GM12891 (cell line): ENCODE measurements around the gene KLHL25.

Source experiments
- POLR2A ChIP-seq: IDR thresholded peaks from 2 replicates; pipeline ENCODE4 v1.6.1; 2011; ENCODE audit warnings: low read depth, low read length, control low read depth
- POLR2AphosphoS5 ChIP-seq: IDR thresholded peaks from 2 replicates; pipeline ENCODE4 v1.6.1; 2011; ENCODE audit warnings: low read depth, low read length, control low read depth
- POU2F2 ChIP-seq: IDR thresholded peaks from 2 replicates; pipeline ENCODE4 v1.6.1; 2011; ENCODE audit warnings: low read depth, mild to moderate bottlenecking, control low read depth, low read length, moderate library complexity
- TAF1 ChIP-seq: IDR thresholded peaks from 2 replicates; pipeline ENCODE4 v1.6.1; 2011; ENCODE audit warnings: low read depth, low read length, control low read depth

DNA sequence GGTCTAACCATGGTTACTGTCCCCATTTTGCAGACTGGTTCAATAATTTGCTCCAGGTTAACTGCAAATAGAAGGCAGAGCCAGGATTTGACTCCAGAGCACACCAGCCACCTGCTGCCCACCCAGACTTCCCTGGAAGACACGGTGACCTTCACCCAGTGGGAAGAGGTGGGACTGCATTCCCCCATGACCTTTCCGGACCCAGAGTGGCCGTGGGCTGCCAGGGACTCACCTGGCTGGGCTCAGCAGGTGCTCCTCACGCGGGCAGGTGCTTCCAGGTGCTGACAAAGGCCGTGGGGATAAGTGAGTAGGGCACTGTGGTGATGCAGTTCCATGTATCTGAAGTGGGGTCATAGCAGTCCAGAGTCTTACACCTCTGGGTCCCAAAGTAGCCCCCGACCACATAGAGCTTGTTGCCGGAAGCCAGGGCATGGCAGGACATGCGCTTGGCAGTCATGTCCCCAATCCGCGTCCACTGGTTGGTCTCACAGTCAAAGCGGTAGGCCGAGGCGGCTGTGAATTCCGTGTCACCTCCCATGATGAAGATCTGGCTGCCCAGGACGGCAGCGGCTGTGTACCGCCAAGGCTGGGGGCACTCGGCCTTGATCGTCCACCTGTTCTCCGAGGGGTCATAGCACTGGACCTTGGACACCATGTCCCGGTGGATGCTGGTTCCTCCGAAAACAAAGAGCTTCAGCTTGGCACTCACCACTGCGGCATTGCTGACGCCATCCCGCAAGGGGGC lies 26.8 kb downstream of the KLHL25 start:
- no peak for TF ChIP-seq POLR2AphosphoS5
- TF ChIP-seq POU2F2 = no peak
- TF ChIP-seq TAF1 = no peak
- TF ChIP-seq POLR2A = no peak
